Tibial nerve (tissue), 4 donors: Measurements from ENCODE around the gene YY1. TPM values are rescaled to one million over a fixed set of nuclear protein-coding genes. Genes with fewer than 3 reads are reported as not detected.

Experiments used
- DNase-seq, 2 donors: peaks; one replicate each; pipeline ENCODE4 v3.0.0-alpha.2; 2019; ENCODE audit warnings: low spot score in 2 of 2
- H3K27ac ChIP-seq, 4 donors: fragments of 200-600 bp; sonication (generic) in 3 of 4; one replicate each; pipeline ENCODE4 v1.5.1; 2017 to 2019; ENCODE audit warnings: mild to moderate bottlenecking in 1 of 4
- H3K27me3 ChIP-seq, 2 donors: fragments of 200-600 bp; sonication (generic) in 1 of 2; one replicate each; pipeline versions ENCODE4 v1.5.1 to v1.6.0; 2017 to 2019
- H3K36me3 ChIP-seq, 3 donors: fragments of 200-600 bp; sonication (generic); one replicate each; pipeline ENCODE4 v1.5.1; 2018 to 2019
- H3K4me1 ChIP-seq, 4 donors: fragments of 200-600 bp; sonication (generic) in 3 of 4; one replicate each; pipeline ENCODE4 v1.5.1; 2017 to 2019
- H3K4me3 ChIP-seq, 4 donors: fragments of 200-600 bp; sonication (generic) in 3 of 4; one replicate each; pipeline ENCODE4 v1.5.1; 2017 to 2019; ENCODE audit warnings: mild to moderate bottlenecking in 1 of 4, moderate library complexity in 1 of 4
- H3K9me3 ChIP-seq, 4 donors: fragments of 200-600 bp; sonication (generic) in 3 of 4; one replicate each; pipeline ENCODE4 v1.5.1; 2017 to 2019
- EP300 ChIP-seq, 2 donors: sonication (generic); formaldehyde crosslinking; IDR thresholded peaks; one replicate each; pipeline ENCODE4 v1.6.1; 2017; ENCODE audit warnings: antibody characterized with exemption in 2 of 2, mild to moderate bottlenecking in 1 of 2
- POLR2A ChIP-seq, 2 donors: fragments of 450-650 bp; IDR thresholded peaks; one replicate each; pipeline ENCODE4 v1.6.1; 2017; ENCODE audit warnings: antibody characterized with exemption in 2 of 2, mild to moderate bottlenecking in 2 of 2, moderate library complexity in 2 of 2
- WGBS, 2 donors: methylation state at CpG; one replicate each; pipeline ENCODE4 v1.1.5; 2018; 5-methylcytosine and 5-hydroxymethylcytosine counted together
- total RNA-seq, 4 donors: library from RNA; depleted of rRNA; stranded (reverse); fragments of >200 nt; gene quantifications; one replicate each; pipeline ENCODE4 v1.1.0, GENCODE V29; 2016
- TF ChIP-seq, protein P1 (sequence below), 5 experiments: fragments of 200-600 bp in 3 of 5; fragments of 450-650 bp in 2 of 5; sonication (generic) in 3 of 5; IDR thresholded peaks; one replicate each; pipeline ENCODE4 v1.5.1; 2016 to 2019; ENCODE audit warnings: antibody characterized with exemption in 5 of 5, mild to moderate bottlenecking in 3 of 5, moderate library complexity in 2 of 5

Gene YY1
- total RNA-seq, 4 donors from 2014 or later: 55.9 to 60.3 (median 58.7) TPM

DNA sequence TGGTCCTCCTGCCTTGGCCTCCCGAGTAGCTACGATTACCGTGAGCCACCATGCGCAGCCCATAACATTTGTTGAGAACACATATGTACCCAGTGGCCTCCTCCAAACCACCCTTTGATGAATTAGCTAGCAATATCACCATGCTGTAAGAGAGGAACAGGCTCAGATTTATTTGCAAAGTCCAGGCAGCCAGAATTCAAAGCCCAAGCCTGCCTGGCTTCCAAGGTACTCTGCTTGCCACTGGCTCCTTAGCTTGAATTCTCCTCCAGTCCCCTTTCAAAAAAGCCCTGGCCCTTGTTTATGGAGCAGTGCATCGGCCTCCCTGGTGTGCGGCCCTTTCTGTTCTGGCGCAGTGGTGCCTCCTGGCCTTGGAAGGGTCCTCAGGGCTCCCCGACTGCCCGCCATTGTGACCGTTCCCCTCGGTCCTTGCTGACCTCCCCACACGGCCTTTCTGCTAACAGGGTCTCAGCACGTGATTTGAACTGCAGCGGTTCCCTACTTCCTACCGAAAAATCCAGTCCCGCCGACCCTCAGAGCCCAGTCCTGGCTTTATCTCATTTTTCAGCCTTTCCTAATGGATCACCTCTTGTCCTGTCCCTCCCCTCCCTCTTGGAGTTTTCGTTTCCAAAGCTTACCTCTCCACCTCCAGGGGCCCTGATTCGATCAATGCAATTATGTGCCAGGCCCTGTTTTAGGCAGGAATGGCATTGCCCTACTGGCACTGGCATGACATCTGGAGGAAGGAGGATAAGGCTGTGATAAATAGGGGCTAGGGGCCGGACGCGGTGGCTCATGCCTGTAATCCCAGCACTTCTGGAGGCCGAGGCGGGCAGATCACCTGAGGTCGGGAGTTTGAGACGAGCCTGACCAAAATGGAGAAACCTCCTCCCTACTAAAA, 45.3 kb downstream of the YY1 start:
- peaks cover 0 to 7% (median 0%) of the 10 kb centered on the region in 3 donors for H3K36me3 ChIP-seq
- peaks cover 0 to 61% (median 5%) of the 10 kb centered on the region in 4 donors for H3K4me1 ChIP-seq
- DNase-seq: no peak
- H3K4me3 ChIP-seq: peak overlapping the region in 3 of 4 donors; percentile 72 to 86 (median 84)
- H3K9me3 ChIP-seq: no peaks in the 10 kb centered on the region
- H3K27me3 ChIP-seq: no peaks in the 10 kb centered on the region
- H3K27ac ChIP-seq: peak overlapping the region in 3 of 4 donors; percentile 93 to 96 (median 95)
- WGBS, 2 donors: 67 to 69% methylated on average over 26 of the region's 26 CpGs
- no peak for TF ChIP-seq EP300 (IDR thresholded peaks at IDR 0.05)

- Histone ChIP-seq H3K4me1 (peaks cover 0 to 61% (median 5%) of the 10 kb centered on the region in 4 donors), H3K36me3 (peaks cover 0 to 7% (median 0%) of the 10 kb centered on the region in 3 donors), H3K27me3 (no peaks in the 10 kb centered on the region), H3K4me3 (peak overlapping the region; percentile 72 to 92 (median 85)), H3K9me3 (no peaks in the 10 kb centered on the region), H3K27ac (peak overlapping the region; percentile 91 to 96 (median 94))
- 1% methylated on average over 29 to 64 of the region's 82 CpGs for WGBS, 2 donors
- TF ChIP-seq, protein P1, sequence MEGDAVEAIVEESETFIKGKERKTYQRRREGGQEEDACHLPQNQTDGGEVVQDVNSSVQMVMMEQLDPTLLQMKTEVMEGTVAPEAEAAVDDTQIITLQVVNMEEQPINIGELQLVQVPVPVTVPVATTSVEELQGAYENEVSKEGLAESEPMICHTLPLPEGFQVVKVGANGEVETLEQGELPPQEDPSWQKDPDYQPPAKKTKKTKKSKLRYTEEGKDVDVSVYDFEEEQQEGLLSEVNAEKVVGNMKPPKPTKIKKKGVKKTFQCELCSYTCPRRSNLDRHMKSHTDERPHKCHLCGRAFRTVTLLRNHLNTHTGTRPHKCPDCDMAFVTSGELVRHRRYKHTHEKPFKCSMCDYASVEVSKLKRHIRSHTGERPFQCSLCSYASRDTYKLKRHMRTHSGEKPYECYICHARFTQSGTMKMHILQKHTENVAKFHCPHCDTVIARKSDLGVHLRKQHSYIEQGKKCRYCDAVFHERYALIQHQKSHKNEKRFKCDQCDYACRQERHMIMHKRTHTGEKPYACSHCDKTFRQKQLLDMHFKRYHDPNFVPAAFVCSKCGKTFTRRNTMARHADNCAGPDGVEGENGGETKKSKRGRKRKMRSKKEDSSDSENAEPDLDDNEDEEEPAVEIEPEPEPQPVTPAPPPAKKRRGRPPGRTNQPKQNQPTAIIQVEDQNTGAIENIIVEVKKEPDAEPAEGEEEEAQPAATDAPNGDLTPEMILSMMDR (IDR thresholded peaks at IDR 0.05): peak; percentile 78 to 97 (median 83)
- peak in 1 of 2 donors; percentile 55 for TF ChIP-seq EP300 (IDR thresholded peaks at IDR 0.05)
- TF ChIP-seq POLR2A (IDR thresholded peaks at IDR 0.05): peak in 1 of 2 donors; percentile 40
- peak in 1 of 2 donors; percentile 16 for DNase-seq
Observed at GRCh38 chr14:100285021-100285912, 46.3 kb downstream of the YY1 start.

DNA sequence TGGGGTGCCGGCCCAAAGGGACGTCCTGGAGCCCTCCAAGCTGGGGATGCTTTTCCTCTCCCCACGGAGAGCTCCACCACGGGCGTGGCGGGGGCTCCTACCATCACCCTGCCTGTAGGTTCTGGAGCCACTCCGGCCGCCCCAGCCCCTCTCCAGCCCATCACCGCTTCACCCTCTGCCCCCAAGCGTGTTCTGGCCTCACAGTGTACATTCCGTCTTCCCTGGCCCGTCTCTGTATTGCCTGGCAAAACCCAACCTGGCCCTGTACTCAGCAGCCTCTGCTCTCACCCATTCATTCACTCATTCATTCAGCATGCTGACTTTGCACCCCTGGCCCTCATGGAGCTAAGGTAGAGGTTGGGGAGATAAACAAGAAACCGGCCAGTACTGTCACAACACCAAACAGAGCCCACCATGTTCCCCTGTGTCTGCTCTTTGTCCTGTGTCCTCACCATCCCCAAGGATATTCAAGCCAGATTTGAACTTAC, 47.0 kb downstream of the YY1 start:
- Histone ChIP-seq H3K36me3 (peaks cover 0 to 14% (median 0%) of the 10 kb centered on the region in 3 donors), H3K27ac (peak overlapping the region; percentile 91 to 96 (median 94)), H3K27me3 (no peaks in the 10 kb centered on the region), H3K4me3 (peak overlapping the region; percentile 72 to 92 (median 85)), H3K4me1 (peaks cover 0 to 63% (median 7%) of the 10 kb centered on the region in 4 donors), H3K9me3 (no peaks in the 10 kb centered on the region)
- WGBS, 2 donors: 37 to 54% methylated on average over 7 to 11 of the region's 13 CpGs
- TF ChIP-seq, protein P1 (IDR thresholded peaks at IDR 0.05): no peak
- TF ChIP-seq POLR2A (IDR thresholded peaks at IDR 0.05) (no peak), EP300 (IDR thresholded peaks at IDR 0.05) (no peak)
- no peak for DNase-seq

DNA sequence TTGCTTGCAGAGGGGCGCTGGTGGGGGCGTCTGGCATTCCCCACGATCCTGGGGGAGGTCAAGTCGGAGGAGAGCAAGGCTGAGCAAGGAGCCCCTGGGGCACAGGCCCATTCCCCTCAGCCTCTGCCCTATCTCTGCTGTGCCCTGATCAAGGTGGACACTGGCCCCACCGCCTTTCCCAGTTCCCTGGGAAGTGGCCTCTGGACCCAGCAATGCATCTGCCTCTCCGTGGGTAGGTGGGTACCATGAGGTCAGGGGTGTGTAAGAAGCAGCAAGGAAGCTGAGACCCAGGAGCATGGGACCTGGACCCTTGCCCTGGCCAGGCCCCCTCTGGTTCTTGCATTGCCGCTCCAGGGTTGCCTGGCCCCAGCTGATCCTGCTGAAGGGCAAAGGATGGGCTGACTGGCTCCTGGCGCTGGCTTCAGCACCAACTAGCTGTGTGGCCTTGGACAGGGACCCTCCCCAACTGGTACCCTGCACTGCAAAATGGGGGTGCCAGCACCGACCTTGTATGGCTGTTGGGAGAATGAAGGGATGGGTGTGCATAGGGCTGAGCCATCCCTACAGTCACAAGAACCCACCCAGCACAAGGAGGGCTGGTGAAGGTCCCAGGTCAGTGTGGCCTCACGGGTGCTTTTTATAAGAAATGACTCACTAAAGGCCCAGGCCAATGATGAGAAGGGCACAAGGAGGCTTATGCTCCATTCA, 47.7 kb downstream of the YY1 start:
- no peaks in the 10 kb centered on the region for H3K9me3 ChIP-seq
- TF ChIP-seq, protein P1 (IDR thresholded peaks at IDR 0.05): no peak
- no peak for TF ChIP-seq EP300 (IDR thresholded peaks at IDR 0.05)
- no peak for TF ChIP-seq POLR2A (IDR thresholded peaks at IDR 0.05)
- H3K4me1 ChIP-seq: peaks cover 0 to 59% (median 7%) of the 10 kb centered on the region in 4 donors
- no peak overlapping the region for H3K4me3 ChIP-seq
- no peak overlapping the region for H3K27ac ChIP-seq
- H3K36me3 ChIP-seq: peaks cover 0 to 21% (median 0%) of the 10 kb centered on the region in 3 donors
- no peak for DNase-seq
- H3K27me3 ChIP-seq: no peaks in the 10 kb centered on the region
- WGBS, 2 donors: 62 to 79% methylated on average over 8 to 9 of the region's 10 CpGs
